ENCODE results near the gene FAM53B.

The FAM53B gene

GRCh38 chr10:124647421-124648130 lies 96.6 kb downstream of the FAM53B start:
- peaks cover 0 to 96% (median 0%) of the 10 kb centered on the region in 11 experiments; a peak in 9 of 22 replicates for H4K20me1 ChIP-seq
- H3K4me2 ChIP-seq: peak overlapping the region; percentile 94 to 100 (median 96)
- H3K4me3 ChIP-seq: peak overlapping the region in 7 of 10 experiments; percentile 26 to 66 (median 50); a peak in 13 of 20 replicates

GRCh38 chr10:124646483-124647352 lies 97.5 kb downstream of the FAM53B start:
- H3K4me1 ChIP-seq: peaks cover 99 to 100% (median 100%) of the 10 kb centered on the region in 10 experiments
- H4K20me1 ChIP-seq: peaks cover 0 to 96% (median 0%) of the 10 kb centered on the region in 11 experiments; a peak in 9 of 22 replicates
- peaks cover 0 to 11% (median 0%) of the 10 kb centered on the region in 11 experiments; a peak in 2 of 22 replicates for H3K36me3 ChIP-seq
- H3K9me3 ChIP-seq (replicated peaks in 1 of 11): no peaks in the 10 kb centered on the region
- peak overlapping the region in 2 of 10 experiments; percentile 30 to 55; a peak in 3 of 20 replicates for H3K4me3 ChIP-seq
- TF ChIP-seq Cebpa-rat (IDR thresholded peaks at IDR 0.05): no peak
- H3K27ac ChIP-seq: peak overlapping the region; percentile 66 to 97 (median 90); a peak in 21 of 22 replicates
- peak overlapping the region; percentile 94 to 100 (median 96) for H3K4me2 ChIP-seq
- H3K9ac ChIP-seq: peak overlapping the region in 10 of 11 experiments; percentile 18 to 85 (median 74); a peak in 14 of 22 replicates
- H3K27me3 ChIP-seq: no peaks in the 10 kb centered on the region

More at GRCh38 chr10:124647421-124648130, 96.6 kb downstream of the FAM53B start:
- Histone ChIP-seq H3K9ac (peak overlapping the region; percentile 36 to 85 (median 74); a peak in 19 of 22 replicates), H3K27ac (peak overlapping the region; percentile 66 to 97 (median 90); a peak in 21 of 22 replicates), H3K4me1 (peaks cover 99 to 100% (median 100%) of the 10 kb centered on the region in 10 experiments), H3K27me3 (no peaks in the 10 kb centered on the region), H3K36me3 (peaks cover 0 to 14% (median 0%) of the 10 kb centered on the region in 11 experiments; a peak in 2 of 22 replicates), H3K9me3 (replicated peaks in 1 of 11) (no peaks in the 10 kb centered on the region)
- no peak for TF ChIP-seq Cebpa-rat (IDR thresholded peaks at IDR 0.05)

- H3K9ac ChIP-seq: peak overlapping the region in 3 of 11 experiments; percentile 25 to 74 (median 45); a peak in 1 of 22 replicates
- peaks cover 0 to 11% (median 0%) of the 10 kb centered on the region in 11 experiments; a peak in 2 of 22 replicates for H3K36me3 ChIP-seq
- H3K27ac ChIP-seq: peak overlapping the region in 7 of 11 experiments; percentile 19 to 97 (median 90); a peak in 13 of 22 replicates
- H3K27me3 ChIP-seq: no peaks in the 10 kb centered on the region
- peaks cover 99 to 100% (median 100%) of the 10 kb centered on the region in 10 experiments for H3K4me1 ChIP-seq
- H3K4me2 ChIP-seq: peak overlapping the region; percentile 94 to 100 (median 96); a peak in 20 of 22 replicates
- no peak overlapping the region for H3K4me3 ChIP-seq
- TF ChIP-seq Cebpa-rat (IDR thresholded peaks at IDR 0.05): no peak
- H3K9me3 ChIP-seq (replicated peaks in 1 of 11): no peaks in the 10 kb centered on the region
- peaks cover 0 to 96% (median 0%) of the 10 kb centered on the region in 11 experiments; a peak in 9 of 22 replicates for H4K20me1 ChIP-seq
Measured at GRCh38 chr10:124645467-124646095, 98.6 kb downstream of the FAM53B start.

- Histone ChIP-seq H3K4me3 (no peak overlapping the region), H3K27me3 (no peaks in the 10 kb centered on the region), H3K4me2 (peak overlapping the region; percentile 93 to 100 (median 96)), H3K9ac (peak overlapping the region in 3 of 11 experiments; percentile 3 to 77 (median 8); a peak in 1 of 22 replicates), H4K20me1 (peaks cover 0 to 96% (median 0%) of the 10 kb centered on the region in 11 experiments; a peak in 9 of 22 replicates), H3K36me3 (0 out of 22 replicates have a peak, but pooled peaks cover 0 to 5% (median 0%) of the 10 kb centered on the region in 11 experiments), H3K27ac (peak overlapping the region in 6 of 11 experiments; percentile 9 to 93 (median 90); a peak in 6 of 22 replicates), H3K4me1 (peaks cover 99 to 100% (median 100%) of the 10 kb centered on the region in 10 experiments), H3K9me3 (replicated peaks in 1 of 11) (no peaks in the 10 kb centered on the region)
- TF ChIP-seq Cebpa-rat (IDR thresholded peaks at IDR 0.05): no peak
Measured at GRCh38 chr10:124644771-124645415, 99.3 kb downstream of the FAM53B start.

- Histone ChIP-seq H3K9ac (peak overlapping the region in 5 of 11 experiments; percentile 3 to 80 (median 14); a peak in 5 of 22 replicates), H3K4me3 (no peak overlapping the region), H3K9me3 (replicated peaks in 1 of 11) (no peaks in the 10 kb centered on the region), H3K36me3 (0 out of 22 replicates have a peak, but pooled peaks cover 0 to 5% (median 0%) of the 10 kb centered on the region in 11 experiments), H3K4me2 (peak overlapping the region; percentile 93 to 100 (median 96)), H3K27me3 (no peaks in the 10 kb centered on the region), H3K27ac (peak overlapping the region in 7 of 11 experiments; percentile 1 to 91 (median 86); a peak in 9 of 22 replicates), H4K20me1 (peaks cover 0 to 97% (median 2%) of the 10 kb centered on the region in 11 experiments; a peak in 10 of 22 replicates), H3K4me1 (peaks cover 99 to 100% (median 100%) of the 10 kb centered on the region in 10 experiments)
- TF ChIP-seq Cebpa-rat (IDR thresholded peaks at IDR 0.05): no peak
Measured at GRCh38 chr10:124644236-124644635, 99.9 kb downstream of the FAM53B start.

- Histone ChIP-seq H3K4me2 (peak overlapping the region; percentile 93 to 100 (median 96)), H3K4me1 (peaks cover 99 to 100% (median 100%) of the 10 kb centered on the region in 10 experiments), H3K4me3 (no peak overlapping the region), H3K27me3 (no peaks in the 10 kb centered on the region), H3K9me3 (replicated peaks in 1 of 11) (no peaks in the 10 kb centered on the region), H4K20me1 (peaks cover 0 to 97% (median 7%) of the 10 kb centered on the region in 11 experiments; a peak in 10 of 22 replicates), H3K36me3 (peaks cover 0 to 9% (median 0%) of the 10 kb centered on the region in 11 experiments; a peak in 2 of 22 replicates), H3K9ac (peak overlapping the region in 10 of 11 experiments; percentile 5 to 80 (median 75); a peak in 11 of 22 replicates), H3K27ac (peak overlapping the region in 7 of 11 experiments; percentile 85 to 91 (median 89); a peak in 11 of 22 replicates)
- no peak for TF ChIP-seq Cebpa-rat (IDR thresholded peaks at IDR 0.05)
Measured at GRCh38 chr10:124643330-124644009, 100.7 kb downstream of the FAM53B start.

All from BLaER1 treated with 17β-estradiol and CSF1 and Interleukin-3, amounts not matched to agents 10 nM and 100 nM (cell line).